DMS53 treated with DMSO at 0.1 percent for 48 hours (cell line): ENCODE measurements around the gene PEDS1.
"Not testable (repeated sequence)": the region's sequence is repeated elsewhere in the genome, so short reads cannot be mapped to it uniquely, and the experiment has no call there.

ENCODE experiments used
- DNase-seq: peaks from one replicate; lab custom pipeline; 2025; ENCODE audit not compliant: unreplicated experiment; lab: John Stamatoyannopoulos, UW

The PEDS1 gene

GRCh38 chr20:50163570-50164317, 10.2 kb upstream of the PEDS1 start:
- no peak for DNase-seq

GRCh38 chr20:50161494-50161893, 8.0 kb upstream of the PEDS1 start:
- not testable (repeated sequence) for DNase-seq

- DNase-seq = no peak
Measured at GRCh38 chr20:50153153-50153499, 397 bp downstream of the PEDS1 start.

GRCh38 chr20:50152394-50153152, 950 bp downstream of the PEDS1 start:
- DNase-seq = no peak

- peak; percentile 20 for DNase-seq
Measured at GRCh38 chr20:50151034-50151743, 2.3 kb downstream of the PEDS1 start.

GRCh38 chr20:50149481-50150254, 3.9 kb downstream of the PEDS1 start:
- DNase-seq = no peak

GRCh38 chr20:50146732-50147662, 6.5 kb downstream of the PEDS1 start:
- no peak for DNase-seq

- no peak for DNase-seq
Measured at GRCh38 chr20:50146214-50146613, 7.3 kb downstream of the PEDS1 start.

GRCh38 chr20:50145566-50145965, 8.0 kb downstream of the PEDS1 start:
- no peak for DNase-seq

- DNase-seq = no peak
Measured at GRCh38 chr20:50144362-50144761, 9.2 kb downstream of the PEDS1 start.

- peak; percentile 22 for DNase-seq
Measured at GRCh38 chr20:50142812-50143211, 10.7 kb downstream of the PEDS1 start.

GRCh38 chr20:50141811-50142561, 11.5 kb downstream of the PEDS1 start:
- no peak for DNase-seq

- DNase-seq = no peak
Measured at GRCh38 chr20:50141018-50141675, 12.4 kb downstream of the PEDS1 start.

GRCh38 chr20:50140339-50140859, 13.1 kb downstream of the PEDS1 start:
- no peak for DNase-seq

GRCh38 chr20:50138479-50139393, 14.8 kb downstream of the PEDS1 start:
- DNase-seq = no peak

GRCh38 chr20:50138120-50138478, 15.4 kb downstream of the PEDS1 start:
- no peak for DNase-seq

- not testable (repeated sequence) for DNase-seq
Measured at GRCh38 chr20:50137702-50138101, 15.8 kb downstream of the PEDS1 start.
